ENCODE data around the gene HEXD.
A peak's percentile ranks its signal among the peaks of the same experiment; 100 is the strongest.

Gene HEXD

DNA sequence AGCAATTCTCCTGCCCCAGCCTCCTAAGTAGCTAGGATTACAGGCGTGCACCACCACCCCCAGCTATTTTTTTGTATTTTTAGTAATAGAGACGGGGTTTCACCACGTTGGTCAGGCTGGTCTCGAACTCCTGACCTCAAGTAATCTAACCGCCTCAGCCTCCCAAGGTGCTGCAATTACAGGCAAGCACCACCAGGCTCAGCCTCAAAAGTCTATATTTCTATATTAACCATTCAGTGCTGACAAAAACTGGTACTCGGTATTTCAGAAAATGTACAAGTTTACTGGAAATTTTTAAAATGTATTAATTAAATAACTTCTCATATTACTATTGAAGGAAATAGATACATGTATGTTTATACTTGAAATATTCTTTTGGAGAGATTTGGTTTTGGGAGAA lies 1.4 kb upstream of the HEXD start:
- DNase-seq, result no peak

DNA sequence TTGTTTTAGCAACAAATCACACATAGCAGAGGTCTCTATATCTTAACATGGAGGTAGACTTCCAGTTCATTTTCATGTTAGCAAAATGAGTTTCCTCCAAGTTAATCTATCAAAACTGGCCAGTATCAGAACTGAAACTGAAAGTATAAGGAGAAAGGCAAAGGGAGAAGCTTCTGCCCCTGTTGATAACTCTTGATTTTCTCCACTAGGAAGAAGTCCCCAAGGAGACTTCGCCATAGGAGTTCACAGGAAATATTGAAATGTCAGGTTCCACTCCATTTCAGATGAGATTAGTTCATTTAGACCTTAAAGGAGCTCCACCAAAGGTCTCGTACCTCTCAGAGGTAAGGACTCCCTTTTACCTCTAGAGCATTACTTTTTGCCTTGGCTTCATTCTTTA lies 1.4 kb downstream of the HEXD start:
- peak in 1 of 2 donors; percentile 42 for DNase-seq

DNA sequence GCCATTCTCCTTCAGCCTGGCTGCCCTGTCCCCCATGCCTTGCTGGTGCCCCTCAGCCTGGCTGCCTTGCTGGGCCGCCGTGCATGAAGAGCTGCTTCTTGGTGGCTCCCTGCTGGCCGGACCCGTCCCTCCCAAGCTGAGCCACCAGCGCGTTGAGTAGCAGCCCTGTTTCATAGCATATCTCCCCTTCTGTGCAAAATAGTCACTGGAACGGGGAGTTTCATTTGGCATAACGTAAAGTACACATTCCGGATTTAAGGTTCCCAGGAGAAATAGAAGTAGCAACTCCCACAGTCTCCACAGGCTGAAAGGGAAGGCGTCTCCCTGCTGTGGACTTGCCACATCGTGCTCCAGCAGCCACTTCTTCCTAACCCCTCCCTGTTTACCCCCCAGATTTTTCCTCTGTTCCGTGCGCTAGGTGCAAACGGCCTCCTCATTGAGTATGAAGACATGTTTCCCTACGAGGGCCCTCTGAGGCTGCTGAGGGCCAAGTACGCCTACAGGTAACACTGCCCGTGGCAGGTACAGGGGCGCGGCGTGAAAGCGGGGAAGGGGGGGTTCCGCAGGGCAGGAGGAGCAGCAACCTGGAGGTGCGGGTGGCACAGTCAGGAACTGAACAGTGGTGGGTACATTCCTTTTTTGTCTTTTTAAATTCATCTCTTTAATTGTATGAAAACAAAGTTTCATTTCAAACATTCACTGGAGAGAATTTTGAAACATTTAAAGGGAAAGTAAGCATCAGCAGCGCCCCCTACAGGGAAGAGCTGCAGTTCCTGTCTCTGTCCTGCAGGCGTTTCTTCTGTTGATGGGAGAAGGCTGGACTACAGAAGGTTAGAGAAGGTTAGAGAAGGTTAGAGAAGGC lies 6.1 kb downstream of the HEXD start:
- DNase-seq, result peak; percentile 53 to 59

DNA sequence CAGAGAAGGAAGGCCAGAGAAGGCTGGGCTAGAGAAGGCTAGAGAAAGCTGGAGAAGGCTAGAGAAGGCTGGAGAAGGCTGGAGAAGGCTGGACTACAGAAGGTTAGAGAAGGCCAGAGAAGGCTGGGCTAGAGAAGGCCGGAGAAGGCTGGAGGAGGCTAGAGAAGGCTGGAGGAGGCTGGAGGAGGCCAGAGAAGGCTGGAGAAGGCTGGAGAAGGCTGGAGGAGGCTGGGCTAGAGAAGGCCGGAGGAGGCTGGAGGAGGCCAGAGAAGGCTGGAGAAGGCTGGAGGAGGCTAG lies 6.7 kb downstream of the HEXD start:
- DNase-seq, result no peak

DNA sequence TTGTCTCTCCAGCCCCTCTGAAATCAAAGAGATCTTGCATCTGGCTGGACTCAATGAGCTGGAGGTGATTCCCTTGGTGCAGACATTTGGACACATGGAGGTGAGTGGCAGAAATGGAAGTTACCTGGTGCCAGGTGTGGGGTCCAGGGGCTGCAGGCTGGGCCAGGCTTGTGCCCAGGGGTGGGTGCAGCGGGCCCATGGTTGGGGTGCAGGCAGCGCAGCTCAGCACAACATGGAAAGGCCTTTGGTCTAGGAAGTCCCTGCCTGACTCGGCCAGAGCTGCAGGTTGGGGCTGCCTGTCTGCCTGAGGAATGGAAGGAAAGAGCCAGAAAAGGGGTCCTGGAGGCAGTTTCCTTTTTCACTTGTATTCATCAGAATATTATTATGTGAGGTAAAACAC lies 10.4 kb downstream of the HEXD start:
- DNase-seq, result no peak

DNA sequence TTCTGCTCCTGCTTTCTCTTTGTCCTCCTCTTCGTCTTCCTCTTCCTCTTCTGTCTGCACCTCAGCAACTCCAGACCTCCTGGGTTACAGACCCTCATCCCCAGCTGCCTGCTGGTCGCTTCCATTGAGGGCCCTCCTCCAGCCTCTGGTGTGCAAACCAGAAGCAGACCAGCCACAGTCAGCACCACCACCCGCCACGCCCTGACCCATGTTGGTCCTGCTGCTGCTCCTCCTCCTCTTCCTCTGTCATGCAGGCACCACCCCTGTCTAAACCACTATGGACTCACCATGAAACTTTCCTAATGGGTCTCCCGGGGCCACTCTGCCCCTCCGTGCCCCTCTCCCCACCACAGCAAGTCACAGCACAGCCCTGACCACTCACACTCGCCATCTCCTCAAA lies 11.7 kb downstream of the HEXD start:
- DNase-seq, result no peak

DNA sequence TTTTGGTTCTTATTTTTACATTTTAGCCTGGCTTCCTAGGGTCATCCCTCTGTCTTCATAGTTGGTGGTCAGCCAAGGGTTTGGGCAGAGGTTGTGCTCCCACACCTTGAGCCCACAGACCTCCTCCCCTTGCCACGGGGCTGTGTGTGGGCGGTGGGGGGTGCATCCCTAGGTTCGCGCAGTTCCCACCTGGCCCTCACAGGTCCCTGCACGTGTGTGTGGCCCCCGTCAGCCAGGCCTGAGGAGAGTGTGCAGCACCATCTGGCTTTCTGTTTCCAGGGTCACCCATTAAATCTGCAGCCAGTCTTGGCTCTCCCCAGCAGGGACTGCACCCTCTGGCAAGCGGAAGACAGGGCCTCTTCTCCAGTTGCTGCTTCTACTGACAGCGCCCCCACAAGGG lies 13.9 kb downstream of the HEXD start:
- no peak for DNase-seq

DNA sequence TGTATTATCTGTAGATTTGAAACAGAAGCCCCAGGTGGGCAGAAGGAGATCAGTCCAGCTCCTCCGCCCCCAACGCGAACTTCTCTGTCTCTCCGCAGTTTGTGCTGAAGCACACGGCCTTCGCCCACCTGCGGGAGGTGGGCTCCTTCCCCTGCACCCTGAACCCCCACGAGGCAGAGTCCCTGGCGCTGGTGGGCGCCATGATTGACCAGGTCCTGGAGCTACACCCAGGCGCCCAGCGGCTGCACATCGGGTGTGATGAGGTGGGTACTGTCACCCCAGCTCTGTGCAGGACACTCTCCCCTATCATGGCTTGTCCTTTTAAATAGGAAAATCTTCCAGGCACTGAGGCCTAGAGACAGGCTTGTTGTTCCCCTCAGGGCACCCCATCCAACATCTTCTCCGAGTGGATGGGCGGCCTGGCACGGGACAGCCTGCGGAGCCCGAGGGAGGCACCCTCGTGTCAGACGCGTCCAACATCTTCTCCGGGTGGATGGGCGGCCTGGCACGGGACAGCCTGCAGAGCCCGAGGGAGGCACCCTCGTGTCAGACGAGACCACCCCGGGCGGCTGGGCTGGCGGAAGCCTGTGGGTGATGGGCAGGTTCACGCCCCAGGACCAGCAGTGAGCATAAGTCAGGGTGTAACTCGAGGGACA lies 15.5 kb downstream of the HEXD start:
- no peak for DNase-seq

DNA sequence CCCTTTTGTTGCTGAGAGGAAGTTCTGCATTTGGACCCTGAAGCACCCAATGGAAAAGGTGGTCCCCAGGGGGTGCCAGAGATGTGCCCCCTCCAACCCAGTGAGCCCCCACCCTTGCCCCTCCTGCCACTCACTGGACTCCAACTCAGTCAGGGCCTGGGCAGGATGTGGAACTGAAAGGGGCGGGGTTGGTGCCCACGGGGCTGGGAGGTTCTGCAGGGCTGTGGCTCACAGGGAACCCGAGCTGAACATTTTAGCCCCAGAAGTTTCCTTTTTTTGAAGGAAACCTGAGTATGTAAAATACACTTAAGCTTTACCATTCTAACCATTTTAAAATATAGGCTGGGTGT lies 16.0 kb downstream of the HEXD start:
- DNase-seq, result peak; percentile 28 to 38

DNA sequence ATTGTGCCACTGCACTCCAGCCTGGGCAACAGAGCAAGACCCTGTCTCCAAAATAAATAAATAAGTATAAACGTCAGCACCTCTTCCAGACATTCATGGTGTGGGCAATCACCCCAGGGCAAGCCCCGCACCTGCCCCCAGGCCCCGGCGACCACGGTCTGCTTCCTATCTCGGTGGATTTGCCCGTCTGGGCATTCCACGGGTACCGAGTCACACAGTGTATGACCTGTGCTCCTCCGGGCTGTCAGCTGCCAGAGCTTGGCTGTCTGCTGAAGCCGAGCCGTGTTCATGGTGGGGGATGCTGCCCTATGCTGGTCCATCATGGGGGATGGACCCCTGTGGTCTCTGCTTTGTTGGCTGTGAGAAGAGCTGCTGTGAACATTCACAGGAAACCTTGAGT lies 17.0 kb downstream of the HEXD start:
- no peak for DNase-seq

DNA sequence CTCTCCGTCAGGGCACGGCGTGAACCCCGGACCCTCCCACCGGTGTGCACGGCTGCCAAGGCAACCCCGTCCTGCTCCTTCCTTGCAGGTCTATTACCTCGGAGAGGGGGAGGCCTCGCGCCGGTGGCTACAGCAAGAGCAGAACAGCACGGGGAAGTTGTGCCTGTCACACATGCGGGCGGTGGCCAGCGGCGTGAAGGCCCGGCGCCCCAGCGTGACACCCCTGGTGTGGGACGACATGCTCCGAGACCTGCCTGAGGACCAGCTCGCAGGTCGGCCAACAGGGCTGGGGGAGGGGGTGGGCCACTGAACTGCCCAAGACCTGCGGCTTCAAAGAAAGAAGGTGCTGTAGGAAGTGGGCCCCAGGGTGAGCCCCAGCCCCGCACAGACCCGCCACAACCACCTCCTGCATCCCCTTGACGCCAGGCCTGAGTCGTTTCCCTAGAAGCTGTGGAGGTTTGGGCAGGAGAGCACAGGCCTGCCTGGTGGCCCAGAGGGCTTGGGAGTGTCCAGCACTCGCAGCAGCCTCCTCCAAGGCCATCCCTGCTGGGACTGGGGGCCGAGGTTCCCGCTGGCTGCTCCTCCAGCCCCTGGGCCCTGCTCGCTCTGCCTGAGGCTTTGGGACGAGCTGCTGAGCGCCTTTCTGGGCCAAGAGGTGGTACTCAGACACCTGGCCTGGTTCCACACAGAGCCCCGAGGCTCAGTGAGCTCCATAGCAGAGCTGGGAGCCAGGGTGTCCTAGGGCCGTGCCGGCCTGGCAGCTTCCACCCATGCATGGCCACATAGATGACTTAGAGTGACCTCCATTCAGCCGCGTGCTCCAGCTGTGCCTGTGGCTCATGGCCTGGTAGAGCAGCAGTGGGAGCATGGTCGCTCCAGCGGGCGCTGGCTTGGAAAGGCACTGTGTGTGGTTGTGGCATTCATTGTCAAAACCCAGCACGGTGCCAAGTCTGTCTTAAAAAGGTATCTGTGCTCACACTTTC lies 17.7 kb downstream of the HEXD start:
- no peak for DNase-seq

DNA sequence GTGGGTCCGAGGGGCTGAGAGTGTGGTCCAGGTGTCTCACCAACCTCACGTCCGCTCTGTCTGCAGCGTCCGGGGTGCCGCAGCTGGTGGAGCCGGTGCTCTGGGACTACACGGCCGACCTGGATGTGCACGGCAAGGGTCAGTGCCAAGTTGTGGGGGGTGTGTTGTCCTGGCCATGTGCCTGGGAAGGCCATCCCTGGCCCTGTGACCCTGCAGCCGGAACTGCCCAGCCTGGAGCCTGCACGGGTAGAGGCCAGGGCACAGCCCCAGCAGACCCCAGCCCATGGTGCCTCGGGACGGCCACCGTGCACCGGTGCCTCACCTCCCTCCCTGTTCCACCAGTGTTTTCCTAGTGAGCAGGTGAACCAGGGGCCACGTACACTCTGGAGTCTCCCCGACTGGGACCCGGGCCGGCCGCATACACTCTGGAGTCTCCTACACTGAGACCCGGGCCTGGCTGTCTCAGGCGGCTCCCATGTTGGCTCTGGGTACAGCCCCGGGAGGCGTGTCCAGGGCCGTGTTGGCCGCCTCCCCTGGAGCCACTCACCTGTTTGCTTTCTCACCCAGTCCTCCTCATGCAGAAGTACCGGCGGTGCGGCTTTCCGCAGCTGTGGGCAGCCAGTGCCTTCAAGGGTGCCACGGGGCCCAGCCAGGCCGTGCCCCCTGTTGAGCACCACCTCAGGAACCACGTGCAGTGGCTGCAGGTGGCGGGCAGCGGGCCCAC lies 18.6 kb downstream of the HEXD start:
- DNase-seq, result no peak

DNA sequence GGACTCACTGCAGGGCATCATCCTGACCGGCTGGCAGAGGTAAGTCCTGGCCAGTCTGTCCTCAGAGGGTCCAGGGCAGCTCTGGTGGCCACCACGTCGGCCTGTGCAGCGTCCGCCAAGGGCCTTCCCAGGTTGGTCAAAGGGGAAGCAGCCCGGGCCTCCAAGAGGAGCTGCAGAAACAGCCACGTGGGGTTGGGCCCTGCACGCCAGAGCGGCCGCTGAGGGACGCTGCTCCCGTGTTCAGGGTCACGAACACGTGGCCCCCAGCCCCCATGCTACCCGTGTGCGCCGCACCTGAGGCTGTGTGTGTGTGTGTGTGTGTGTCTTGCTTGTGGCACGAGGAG lies 19.1 kb downstream of the HEXD start:
- no peak for DNase-seq

DNA sequence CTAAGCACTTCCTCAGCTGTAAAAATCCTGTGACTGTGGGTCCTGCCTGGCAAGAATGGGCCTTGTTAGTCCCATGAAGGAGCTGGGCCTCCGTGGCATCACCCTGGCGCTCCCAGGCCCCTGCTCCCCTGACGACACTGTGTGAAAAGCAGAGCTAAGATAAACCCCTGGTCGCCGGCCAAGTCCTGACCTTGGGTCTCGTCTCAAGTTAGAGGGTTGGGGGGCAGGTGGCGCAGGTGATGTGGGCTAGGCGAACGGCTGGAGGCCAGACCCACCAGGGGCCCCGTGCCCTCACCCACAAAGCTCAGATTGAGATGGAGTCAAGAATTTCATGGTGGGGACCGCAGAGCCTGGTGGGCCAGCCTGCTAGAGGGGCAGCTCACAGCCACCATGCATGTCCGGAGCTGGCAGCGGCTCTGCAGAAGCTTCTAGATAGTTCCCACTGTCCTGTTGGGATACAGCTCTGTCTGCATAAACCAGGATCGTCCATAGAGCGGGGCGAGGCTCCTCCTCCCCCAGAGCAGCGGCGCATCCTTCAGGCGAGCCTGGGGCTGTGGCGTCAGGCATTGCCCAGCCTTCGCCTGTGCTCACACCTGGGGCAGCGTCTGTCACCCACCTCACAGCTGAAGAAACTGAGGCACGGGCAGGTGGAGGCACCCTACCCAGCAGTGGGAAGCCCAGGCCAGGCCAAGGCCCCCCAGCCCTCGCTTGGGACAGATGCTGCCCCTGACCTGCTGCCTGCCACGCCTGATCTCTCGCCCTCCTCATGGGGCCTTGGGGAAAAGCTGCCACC lies 20.4 kb downstream of the HEXD start:
- no peak for DNase-seq

DNA sequence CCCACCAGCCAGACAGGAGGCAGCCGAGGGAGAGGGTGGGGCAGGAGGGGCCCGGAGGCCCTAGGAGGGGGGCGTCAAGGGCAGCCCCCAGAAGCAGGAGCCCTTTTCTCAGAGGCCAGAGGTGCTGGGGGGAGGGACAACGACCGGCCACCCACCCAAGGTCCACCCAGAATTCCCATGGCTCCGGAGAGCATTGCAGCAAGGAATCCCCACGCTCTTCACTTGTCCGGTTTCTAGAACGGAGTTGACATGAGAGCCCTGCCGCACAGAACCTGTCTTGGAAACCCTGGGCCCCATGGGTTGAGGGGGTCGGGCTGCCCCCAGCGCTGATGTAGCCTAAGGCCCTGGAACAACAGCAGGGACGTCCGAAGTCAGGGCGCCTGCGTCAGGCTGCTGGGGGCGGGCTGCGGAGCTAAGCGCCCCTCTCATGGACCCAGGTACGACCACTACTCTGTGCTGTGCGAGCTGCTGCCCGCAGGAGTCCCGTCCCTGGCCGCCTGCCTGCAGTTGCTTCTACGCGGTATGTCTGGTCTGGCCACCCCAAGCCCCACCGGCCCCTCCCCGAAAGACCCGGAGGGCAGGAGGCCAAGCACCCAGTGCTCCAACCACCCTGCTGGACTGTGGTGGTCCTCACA lies 21.2 kb downstream of the HEXD start:
- DNase-seq, result no peak

DNA sequence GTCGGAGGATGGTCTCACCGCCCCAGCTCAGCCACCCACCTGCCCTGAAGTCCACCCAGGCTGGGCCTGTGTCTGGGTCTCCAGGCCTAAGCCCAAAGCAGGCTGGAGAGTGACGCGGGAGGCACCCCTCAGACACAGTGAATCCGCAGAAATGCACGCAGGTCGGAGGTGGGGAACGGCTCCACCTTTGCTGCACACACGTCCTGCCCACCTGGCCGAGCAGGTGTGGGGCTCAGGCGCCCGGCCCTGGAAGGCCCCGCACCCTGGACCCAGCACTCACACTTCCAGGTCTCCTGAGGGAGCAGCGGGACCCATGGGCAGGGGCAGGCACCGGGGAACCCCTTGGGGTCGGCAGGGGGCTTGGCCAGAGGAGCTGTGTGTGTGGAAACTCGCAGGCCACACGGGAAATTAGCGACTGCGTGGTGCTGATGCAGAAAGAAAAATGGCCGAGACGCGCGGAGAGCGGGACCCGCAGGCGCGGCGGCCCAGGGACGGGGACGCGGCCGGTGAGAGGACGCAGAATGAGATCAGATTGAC lies 21.8 kb downstream of the HEXD start:
- DNase-seq, result no peak

DNA sequence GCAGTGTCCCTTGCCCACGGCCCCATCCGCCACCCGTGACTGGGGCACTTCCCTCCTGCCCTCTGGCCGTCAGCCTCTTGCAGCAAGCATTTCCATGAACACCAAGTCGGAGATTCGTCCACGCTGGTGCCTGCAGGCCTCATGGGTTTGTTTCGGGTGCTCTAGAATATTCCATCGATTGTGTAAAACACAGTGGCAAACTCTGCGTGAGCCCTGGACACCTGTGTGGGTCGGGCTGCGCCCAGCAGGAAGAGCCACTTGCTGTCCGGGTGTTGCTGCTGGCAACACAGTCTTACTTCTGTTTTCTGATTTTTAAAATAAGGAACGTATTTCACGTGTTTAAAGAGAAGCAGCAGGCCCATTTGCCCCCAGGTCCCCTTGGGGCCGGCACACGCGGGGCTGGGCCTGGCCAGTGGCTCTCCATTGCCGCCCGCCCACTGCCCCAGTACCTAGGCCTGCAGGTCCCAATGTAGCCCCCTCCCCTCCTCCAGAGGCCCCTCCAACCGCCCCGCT lies 22.4 kb downstream of the HEXD start:
- DNase-seq, result no peak

DNA sequence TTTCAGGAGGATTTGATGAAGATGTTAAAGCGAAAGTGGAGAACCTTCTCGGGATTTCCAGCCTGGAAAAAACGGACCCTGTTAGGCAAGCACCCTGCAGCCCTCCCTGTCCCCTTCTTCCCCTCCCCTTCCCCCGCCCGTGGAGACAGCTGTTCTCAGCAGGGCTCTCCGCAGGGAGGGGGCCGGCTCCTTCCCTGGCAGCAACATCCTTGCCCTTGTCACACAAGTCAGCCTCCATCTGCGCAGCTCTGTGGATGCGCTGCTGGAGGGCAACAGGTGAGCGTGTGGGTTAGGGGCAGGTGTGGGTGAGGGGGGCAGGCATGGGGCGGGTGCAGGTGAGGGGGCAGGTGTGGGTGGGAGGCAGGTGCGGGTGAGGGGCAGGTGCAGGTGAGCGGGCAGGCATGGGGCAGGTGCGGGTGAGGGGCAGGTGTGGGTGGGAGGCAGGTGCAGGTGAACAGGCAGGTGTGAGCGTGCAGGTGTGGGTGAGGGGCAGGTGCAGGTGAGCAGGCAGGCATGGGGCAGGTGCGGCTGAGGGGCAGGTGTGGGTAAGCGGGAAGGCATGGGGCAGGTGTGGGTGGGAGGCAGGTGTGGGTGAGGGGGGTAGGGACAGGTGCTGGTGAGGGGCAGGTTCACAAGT lies 23.0 kb downstream of the HEXD start:
- no peak for DNase-seq

DNA sequence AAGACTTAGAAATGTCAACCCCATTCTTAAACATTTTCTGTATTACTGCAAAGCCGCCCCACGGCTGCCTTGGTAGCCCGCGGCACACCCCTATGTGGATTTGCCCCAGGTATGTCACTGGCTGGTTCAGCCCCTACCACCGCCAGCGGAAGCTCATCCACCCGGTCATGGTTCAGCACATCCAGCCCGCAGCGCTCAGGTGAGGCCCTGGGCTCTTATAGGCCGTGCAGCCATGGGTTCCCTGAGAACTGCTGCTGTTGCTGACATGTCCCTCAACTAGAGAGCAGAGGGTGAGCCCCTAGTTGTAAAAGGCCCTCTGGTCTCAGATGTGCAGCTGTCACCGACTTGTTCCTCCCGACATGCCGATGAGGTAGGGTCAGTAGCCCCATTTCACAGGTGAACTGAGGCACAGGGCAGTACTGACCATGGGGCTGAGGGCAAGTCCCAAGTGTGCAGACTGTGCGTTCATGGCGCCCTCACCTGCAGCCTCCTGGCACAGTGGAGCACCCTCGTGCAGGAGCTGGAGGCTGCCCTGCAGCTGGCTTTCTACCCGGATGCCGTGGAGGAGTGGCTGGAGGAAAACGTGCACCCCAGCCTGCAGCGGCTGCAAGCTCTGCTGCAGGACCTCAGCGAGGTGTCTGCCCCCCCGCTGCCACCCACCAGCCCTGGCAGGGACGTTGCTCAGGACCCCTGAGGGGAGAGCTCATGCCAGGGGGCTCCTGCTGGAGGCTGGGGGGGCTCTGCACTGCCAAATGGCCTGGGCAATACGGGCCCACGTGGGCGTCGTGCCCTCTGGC lies 23.7 kb downstream of the HEXD start:
- DNase-seq, result no peak
